HepG2 (cell line): ENCODE data around the gene ETHE1. TPM values are rescaled to one million over a fixed set of nuclear protein-coding genes. Genes with fewer than 3 reads are reported as not detected.

ENCODE experiments used
- ATAC-seq: fragments of 200-7000 bp; cut with Tn5 transposase; 3 replicates; pipeline ENCODE4 v1.9.1; 2020; ENCODE audit warnings: mild to moderate bottlenecking, moderate library complexity
- BruUV-seq: library from RNA; stranded (reverse); fragments of 400-500 nt; replicated peaks from 2 replicates; lab custom pipeline; 2021; lab: Mats Ljungman, UMichigan
- CTCF ChIA-PET: fragments of 300-600 bp; formaldehyde crosslinking; extraction: SDS; loops from one replicate; lab custom pipeline; 2021; ENCODE audit warnings: low total read pairs, inconsistent platforms, low intra/inter-chr PET ratio; lab: Yijun Ruan, JAX
- POLR2A ChIA-PET: fragments of 350-600 bp; sonication (Branson Sonifier 250); formaldehyde crosslinking; loops from one replicate; lab custom pipeline; 2020; ENCODE audit warnings: antibody characterized with exemption, inconsistent platforms; lab: Yijun Ruan, JAX
- DNase-seq: peaks from one replicate; pipeline ENCODE4 v3.0.0-alpha.2; 2015; ENCODE audit warnings: low spot score
- FAIRE-seq: peaks from 3 replicates; lab custom pipeline; 2011; peaks lifted over from hg19 to GRCh38; lab: Jason Lieb, UNC
- H2AFZ ChIP-seq: one replicate; pipeline ENCODE4 v1.6.1; 2011; ENCODE audit warnings: low read length, inconsistent platforms
- H3K27ac ChIP-seq: fragments of 300-600 bp; 3 replicates; pipeline ENCODE4 v1.8.0; 2011; ENCODE audit warnings: mixed run types, mild to moderate bottlenecking, mixed read lengths, low read length, inconsistent platforms; ENCODE audit not compliant: insufficient read depth; ENCODE audit errors: extremely low read length
- H3K27me3 ChIP-seq, 2 experiments: fragments of 200-600 bp in 1 of 2; 2 replicates in 1 of 2; 3 replicates in 1 of 2; pipeline versions ENCODE4 v1.6.0 to v1.8.0; 2011; ENCODE audit warnings: low read length in 2 of 2, mild to moderate bottlenecking in 2 of 2, moderate library complexity in 2 of 2, inconsistent platforms in 1 of 2; ENCODE audit not compliant: insufficient read depth in 2 of 2, control insufficient read depth in 1 of 2
- H3K36me3 ChIP-seq, 2 experiments: fragments of 200-600 bp in 1 of 2; replicated peaks in 1 of 2; 2 replicates in 1 of 2; 3 replicates in 1 of 2; pipeline versions ENCODE4 v1.5.1 to v1.8.0; 2011; ENCODE audit warnings: low read length in 2 of 2, inconsistent platforms in 1 of 2; ENCODE audit not compliant: insufficient read depth in 2 of 2, control insufficient read depth in 1 of 2
- H3K4me1 ChIP-seq: 2 replicates; pipeline ENCODE4 v1.5.1; 2012; ENCODE audit warnings: low read length, inconsistent platforms; ENCODE audit not compliant: insufficient read depth
- H3K4me2 ChIP-seq: 2 replicates; pipeline ENCODE4 v1.6.0; 2011; ENCODE audit warnings: low read depth, low read length, inconsistent platforms
- H3K4me3 ChIP-seq, 3 experiments: fragments of 200-600 bp in 1 of 3; sonication (generic), shearing (Covaris generic) in 1 of 3; replicated peaks in 1 of 3; 2 replicates each; pipeline ENCODE4 v1.5.1; 2011 to 2016; ENCODE audit warnings: low read length in 3 of 3, inconsistent platforms in 2 of 3, low read depth in 2 of 3, mild to moderate bottlenecking in 2 of 3, control low read depth in 1 of 3, mixed read lengths in 1 of 3; ENCODE audit not compliant: insufficient read depth in 1 of 3
- H3K79me2 ChIP-seq: one replicate; pipeline ENCODE4 v1.6.1; 2011; ENCODE audit warnings: low read length, inconsistent platforms; ENCODE audit not compliant: insufficient read depth
- H3K9ac ChIP-seq: 2 replicates; pipeline ENCODE4 v1.6.0; 2011; ENCODE audit warnings: mild to moderate bottlenecking, low read depth, low read length, inconsistent platforms; ENCODE audit not compliant: insufficient read depth
- H3K9me3 ChIP-seq: 2 replicates; pipeline ENCODE4 v1.5.1; 2012; ENCODE audit warnings: mild to moderate bottlenecking, low read length
- H4K20me1 ChIP-seq: 2 replicates; pipeline ENCODE4 v1.6.0; 2011; ENCODE audit warnings: inconsistent platforms, mild to moderate bottlenecking, low read length, moderate library complexity; ENCODE audit not compliant: insufficient read depth
- MED8 ChIP-seq: sonication (generic); formaldehyde crosslinking; IDR thresholded peaks from 2 replicates; pipeline ENCODE4 v1.8.1; 2023; ENCODE audit warnings: mild to moderate bottlenecking, missing genetic modification reagents; ENCODE audit not compliant: insufficient replicate concordance
- MXI1 ChIP-seq: IDR thresholded peaks from 3 replicates; pipeline ENCODE4 v1.6.1; 2012; ENCODE audit warnings: low read depth, low read length, inconsistent platforms, borderline replicate concordance
- RFXANK ChIP-seq: IDR thresholded peaks from 2 replicates; pipeline ENCODE4 v1.6.1; 2016
- RFXAP ChIP-seq: sonication (generic); formaldehyde crosslinking; IDR thresholded peaks from 2 replicates; pipeline ENCODE4 v1.4.0; 2020; ENCODE audit warnings: missing genetic modification reagents, borderline replicate concordance
- SPEN ChIP-seq: sonication (generic); formaldehyde crosslinking; IDR thresholded peaks from 2 replicates; pipeline ENCODE4 v1.5.1; 2020; ENCODE audit warnings: low read depth, mild to moderate bottlenecking, missing genetic modification reagents
- ZC3H4 ChIP-seq: sonication (generic); formaldehyde crosslinking; IDR thresholded peaks from 2 replicates; pipeline ENCODE4 v1.4.0; 2020; ENCODE audit warnings: missing genetic modification reagents, borderline replicate concordance
- ZEB1 ChIP-seq: IDR thresholded peaks from 2 replicates; pipeline ENCODE4 v1.6.1; 2012; ENCODE audit warnings: mild to moderate bottlenecking, low read depth, inconsistent platforms; ENCODE audit not compliant: insufficient replicate concordance
- ZNF441 ChIP-seq: sonication (generic); formaldehyde crosslinking; IDR thresholded peaks from 2 replicates; pipeline ENCODE4 v1.7.0; 2021; ENCODE audit warnings: missing genetic modification reagents, borderline replicate concordance
- WGBS: methylation state at CpG from one replicate; pipeline ENCODE4 v1.1.6; 2017; ENCODE audit warnings: low lambda C conversion rate; 5-methylcytosine and 5-hydroxymethylcytosine counted together
- in situ Hi-C: cut with HindIII; loops from 2 replicates; pipeline ENCODE4 v1.10.0; 2017; ENCODE audit warnings: low pct_unique_long_range_greater_than_20kb; ENCODE audit not compliant: extremely low pct_ligation_motif_present
- intact Hi-C: fragments of 100-400 bp; cut with micrococcal nuclease; formaldehyde crosslinking; loops from one replicate; pipeline ENCODE4 v1.10.0; 2022; ENCODE audit not compliant: unreplicated experiment
- polyA plus RNA-seq, 8 experiments: library from polyadenylated mRNA; depleted of rRNA in 3 of 8; stranded (reverse) in 7 of 8; unstranded in 1 of 8; fragments of >200 nt; fragmentation: Illumina TruSeq in 4 of 8; extraction: Trizol in 4 of 8; gene quantifications; 2 replicates each; pipeline versions ENCODE4 v1.2.1 to v1.2.3, GENCODE V29; 2011 to 2016; ENCODE audit warnings: low read depth in 4 of 8, missing spikeins in 1 of 8, mixed read lengths in 1 of 8; ENCODE audit not compliant: insufficient read depth in 1 of 8
- total RNA-seq, 5 experiments: library from RNA; depleted of rRNA; stranded (reverse); fragments of >200 nt; fragmentation: Illumina TruSeq; extraction: Trizol; gene quantifications; 2 replicates each; pipeline ENCODE4 v1.2.3, GENCODE V29; 2016; ENCODE audit warnings: low read depth in 1 of 5
- TF ChIP-seq, protein P1 (sequence below): IDR thresholded peaks from 2 replicates; pipeline ENCODE4 v1.6.1; 2016; ENCODE audit warnings: mild to moderate bottlenecking
- TF ChIP-seq, protein P2 (sequence below): sonication (generic); formaldehyde crosslinking; IDR thresholded peaks from 2 replicates; pipeline ENCODE4 v1.8.0; 2022; ENCODE audit warnings: low read depth, missing genetic modification reagents
- TF ChIP-seq, protein P3 (sequence below): sonication (generic); formaldehyde crosslinking; IDR thresholded peaks from 2 replicates; pipeline ENCODE4 v1.4.0; 2020; ENCODE audit warnings: missing genetic modification reagents, low read depth, mild to moderate bottlenecking, borderline replicate concordance
- TF ChIP-seq, protein P4 (sequence below): sonication (generic); formaldehyde crosslinking; IDR thresholded peaks from 2 replicates; pipeline ENCODE4 v1.4.0; 2020; ENCODE audit warnings: missing genetic modification reagents
- TF ChIP-seq, protein P5 (sequence below): sonication (generic); formaldehyde crosslinking; IDR thresholded peaks from 2 replicates; pipeline ENCODE4 v1.4.0; 2020; ENCODE audit warnings: missing genetic modification reagents

Gene ETHE1
- total and polyA plus RNA-seq, 2 of the 13 experiments (the other 11 are each of a cell fraction or from before 2014, with no cell fraction given), result 32.5 to 58.4 TPM

DNA sequence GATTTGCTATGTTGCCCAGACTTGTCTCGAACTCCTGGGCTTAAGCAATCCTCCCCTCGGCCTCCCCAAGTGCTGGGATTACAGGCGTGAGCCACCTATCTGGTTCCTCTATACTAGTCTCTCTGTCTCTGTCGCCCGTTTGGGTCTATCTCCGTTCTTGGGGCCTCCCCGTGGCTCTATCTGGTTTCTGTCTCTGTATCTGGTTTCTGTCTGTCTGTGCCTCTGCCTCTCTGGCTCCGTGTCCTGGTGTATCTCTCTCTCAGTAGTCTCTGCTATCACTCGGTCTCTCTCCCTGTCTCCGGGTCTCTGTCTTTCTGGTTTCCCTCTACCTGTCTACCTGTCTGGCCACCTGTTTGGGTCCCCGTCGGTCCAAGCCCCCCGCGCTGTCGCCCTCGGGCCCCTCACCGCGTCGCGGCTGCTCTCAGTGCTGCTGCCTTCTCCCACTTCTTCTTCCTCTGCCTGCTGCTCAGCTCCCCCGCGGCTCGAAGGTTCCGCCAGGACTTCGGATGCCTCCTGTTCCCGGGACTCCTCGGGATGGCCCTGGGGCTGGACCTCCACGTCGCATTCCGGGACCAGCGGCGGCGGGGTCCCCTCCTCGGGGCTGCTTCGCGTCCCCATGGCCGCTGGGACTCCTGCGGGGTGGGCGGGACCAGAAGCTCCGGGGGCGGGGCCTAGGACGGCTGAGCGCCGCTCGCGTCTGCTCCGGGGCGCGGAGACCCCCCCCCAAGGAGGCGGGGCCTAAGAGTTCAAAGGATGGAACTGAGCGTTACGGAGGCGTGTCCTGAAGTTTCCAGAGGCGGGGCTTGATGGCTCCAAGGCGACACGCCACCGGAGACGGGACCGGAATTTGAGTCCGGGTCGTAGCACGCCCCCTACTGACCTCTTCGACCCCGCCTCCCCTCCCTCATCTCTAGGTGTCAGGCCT, 23.2 kb downstream of the ETHE1 start:
- Histone ChIP-seq H4K20me1 (no peaks in the 10 kb centered on the region), H3K4me1 (peaks cover 51% of the 10 kb centered on the region), H3K79me2 (peaks cover 11% of the 10 kb centered on the region), H3K36me3 (peaks cover 1 to 2% of the 10 kb centered on the region in 2 experiments; a peak in 2 of 5 replicates), H3K9me3 (no peaks in the 10 kb centered on the region), H3K27me3 (no peaks in the 10 kb centered on the region; a peak in 1 of 5 replicates), H3K27ac (peak overlapping the region; percentile 79), H2AFZ (peak overlapping the region; percentile 34), H3K4me3 (peak overlapping the region; percentile 86 to 97 (median 95)), H3K9ac (peak overlapping the region; percentile 92), H3K4me2 (peak overlapping the region; percentile 84)
- ATAC-seq (peak; percentile 86), DNase-seq (peak; percentile 90), FAIRE-seq (peak; percentile 87)
- BruUV-seq, result no TSS peak
- under 1% methylated on average over 39 of the region's 64 CpGs for WGBS
- intact Hi-C loops, result loop anchor here (1.0 to 2.0 kb wide), 2 partner anchors 41 to 56 kb away; no protein-coding TSS in a partner anchor
- ChIA-PET CTCF (interaction anchor here (1.6 kb wide), 1 partner anchor 57 kb away, joined by 10 read pairs; no protein-coding TSS in a partner anchor), POLR2A (interaction anchor here (0.6 to 2.2 kb wide), 17 partner anchors 8 to 165 kb away, joined by 3 to 47 read pairs (median 6); partner anchors contain the start of genes IRGQ and ZNF576)
- in situ Hi-C loops, result no loop called here
- TF ChIP-seq RFXANK (no peak), ZNF441 (CRISPR knock-in tag) (peak; percentile 24; the same call in 1 of the 2 replicates), RFXAP (CRISPR knock-in tag) (0 out of 2 replicates have a peak, but pooled peaks have one; percentile 11), SPEN (CRISPR knock-in tag) (peak; percentile 49; the same call in 1 of the 2 replicates), MED8 (CRISPR knock-in tag) (peak; percentile 42), ZEB1 (peak; percentile 53), ZC3H4 (no peak), MXI1 (peak; percentile 52; the same call in 1 of the 3 replicates)
- TF ChIP-seq, protein P1, sequence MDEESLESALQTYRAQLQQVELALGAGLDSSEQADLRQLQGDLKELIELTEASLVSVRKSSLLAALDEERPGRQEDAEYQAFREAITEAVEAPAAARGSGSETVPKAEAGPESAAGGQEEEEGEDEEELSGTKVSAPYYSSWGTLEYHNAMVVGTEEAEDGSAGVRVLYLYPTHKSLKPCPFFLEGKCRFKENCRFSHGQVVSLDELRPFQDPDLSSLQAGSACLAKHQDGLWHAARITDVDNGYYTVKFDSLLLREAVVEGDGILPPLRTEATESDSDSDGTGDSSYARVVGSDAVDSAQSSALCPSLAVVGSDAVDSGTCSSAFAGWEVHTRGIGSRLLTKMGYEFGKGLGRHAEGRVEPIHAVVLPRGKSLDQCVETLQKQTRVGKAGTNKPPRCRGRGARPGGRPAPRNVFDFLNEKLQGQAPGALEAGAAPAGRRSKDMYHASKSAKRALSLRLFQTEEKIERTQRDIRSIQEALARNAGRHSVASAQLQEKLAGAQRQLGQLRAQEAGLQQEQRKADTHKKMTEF (CRISPR knock-in tag), result no peak; the same call in none of the 2 replicates
- TF ChIP-seq, protein P2, sequence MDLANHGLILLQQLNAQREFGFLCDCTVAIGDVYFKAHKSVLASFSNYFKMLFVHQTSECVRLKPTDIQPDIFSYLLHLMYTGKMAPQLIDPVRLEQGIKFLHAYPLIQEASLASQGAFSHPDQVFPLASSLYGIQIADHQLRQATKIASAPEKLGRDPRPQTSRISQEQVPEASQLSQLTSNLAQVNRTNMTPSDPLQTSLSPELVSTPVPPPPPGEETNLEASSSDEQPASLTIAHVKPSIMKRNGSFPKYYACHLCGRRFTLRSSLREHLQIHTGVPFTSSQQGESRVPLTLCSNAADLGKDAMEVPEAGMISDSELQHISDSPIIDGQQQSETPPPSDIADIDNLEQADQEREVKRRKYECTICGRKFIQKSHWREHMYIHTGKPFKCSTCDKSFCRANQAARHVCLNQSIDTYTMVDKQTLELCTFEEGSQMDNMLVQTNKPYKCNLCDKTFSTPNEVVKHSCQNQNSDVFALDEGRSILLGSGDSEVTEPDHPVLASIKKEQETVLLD (CRISPR knock-in tag), result no peak
- TF ChIP-seq, protein P3, sequence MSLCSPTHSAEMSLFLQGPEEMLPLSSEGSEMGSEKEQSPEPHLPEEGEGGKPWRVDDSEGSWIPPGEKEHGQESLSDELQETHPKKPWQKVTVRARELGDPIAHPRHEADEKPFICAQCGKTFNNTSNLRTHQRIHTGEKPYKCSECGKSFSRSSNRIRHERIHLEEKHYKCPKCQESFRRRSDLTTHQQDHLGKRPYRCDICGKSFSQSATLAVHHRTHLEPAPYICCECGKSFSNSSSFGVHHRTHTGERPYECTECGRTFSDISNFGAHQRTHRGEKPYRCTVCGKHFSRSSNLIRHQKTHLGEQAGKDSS, result 0 out of 2 replicates have a peak, but pooled peaks have one; percentile 15
- TF ChIP-seq, protein P4, sequence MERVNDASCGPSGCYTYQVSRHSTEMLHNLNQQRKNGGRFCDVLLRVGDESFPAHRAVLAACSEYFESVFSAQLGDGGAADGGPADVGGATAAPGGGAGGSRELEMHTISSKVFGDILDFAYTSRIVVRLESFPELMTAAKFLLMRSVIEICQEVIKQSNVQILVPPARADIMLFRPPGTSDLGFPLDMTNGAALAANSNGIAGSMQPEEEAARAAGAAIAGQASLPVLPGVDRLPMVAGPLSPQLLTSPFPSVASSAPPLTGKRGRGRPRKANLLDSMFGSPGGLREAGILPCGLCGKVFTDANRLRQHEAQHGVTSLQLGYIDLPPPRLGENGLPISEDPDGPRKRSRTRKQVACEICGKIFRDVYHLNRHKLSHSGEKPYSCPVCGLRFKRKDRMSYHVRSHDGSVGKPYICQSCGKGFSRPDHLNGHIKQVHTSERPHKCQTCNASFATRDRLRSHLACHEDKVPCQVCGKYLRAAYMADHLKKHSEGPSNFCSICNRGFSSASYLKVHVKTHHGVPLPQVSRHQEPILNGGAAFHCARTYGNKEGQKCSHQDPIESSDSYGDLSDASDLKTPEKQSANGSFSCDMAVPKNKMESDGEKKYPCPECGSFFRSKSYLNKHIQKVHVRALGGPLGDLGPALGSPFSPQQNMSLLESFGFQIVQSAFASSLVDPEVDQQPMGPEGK (CRISPR knock-in tag), result peak; percentile 94
- TF ChIP-seq, protein P5, sequence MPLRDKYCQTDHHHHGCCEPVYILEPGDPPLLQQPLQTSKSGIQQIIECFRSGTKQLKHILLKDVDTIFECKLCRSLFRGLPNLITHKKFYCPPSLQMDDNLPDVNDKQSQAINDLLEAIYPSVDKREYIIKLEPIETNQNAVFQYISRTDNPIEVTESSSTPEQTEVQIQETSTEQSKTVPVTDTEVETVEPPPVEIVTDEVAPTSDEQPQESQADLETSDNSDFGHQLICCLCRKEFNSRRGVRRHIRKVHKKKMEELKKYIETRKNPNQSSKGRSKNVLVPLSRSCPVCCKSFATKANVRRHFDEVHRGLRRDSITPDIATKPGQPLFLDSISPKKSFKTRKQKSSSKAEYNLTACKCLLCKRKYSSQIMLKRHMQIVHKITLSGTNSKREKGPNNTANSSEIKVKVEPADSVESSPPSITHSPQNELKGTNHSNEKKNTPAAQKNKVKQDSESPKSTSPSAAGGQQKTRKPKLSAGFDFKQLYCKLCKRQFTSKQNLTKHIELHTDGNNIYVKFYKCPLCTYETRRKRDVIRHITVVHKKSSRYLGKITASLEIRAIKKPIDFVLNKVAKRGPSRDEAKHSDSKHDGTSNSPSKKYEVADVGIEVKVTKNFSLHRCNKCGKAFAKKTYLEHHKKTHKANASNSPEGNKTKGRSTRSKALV (CRISPR knock-in tag), result 0 out of 2 replicates have a peak, but pooled peaks have one; percentile 24
